GM20000 (cell line): ENCODE data around the gene MED14.

Experiments used
- DNase-seq: peaks from one replicate; pipeline ENCODE4 v3.0.0; 2012; ENCODE audit warnings: low spot score
- TF ChIP-seq, protein P1 (sequence below): IDR thresholded peaks from 2 replicates; pipeline ENCODE4 v1.5.1; 2012; ENCODE audit warnings: mild to moderate bottlenecking, control low read depth; ENCODE audit errors: extremely low read depth, missing control alignments

The MED14 gene

DNA sequence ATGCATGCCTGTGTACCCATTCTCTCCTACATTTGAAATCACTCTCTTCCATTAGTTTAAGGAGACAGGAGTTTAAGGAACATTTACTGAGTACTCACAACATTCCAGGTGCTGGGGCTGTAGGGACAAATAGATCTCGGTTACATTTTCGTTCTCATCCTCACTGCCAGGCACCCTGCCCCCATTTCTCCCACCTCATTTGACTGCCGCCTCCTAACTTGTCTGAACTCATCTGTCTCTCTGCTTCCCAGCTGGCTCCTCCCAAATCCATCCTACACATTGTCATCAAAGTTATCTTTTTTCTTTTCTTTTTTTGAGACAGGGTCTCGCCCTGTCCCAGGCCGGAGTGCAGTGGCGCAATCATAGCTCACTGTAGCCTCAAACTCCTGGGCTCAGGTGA lies 131.9 kb downstream of the MED14 start:
- DNase-seq, result no peak
- TF ChIP-seq, protein P1, sequence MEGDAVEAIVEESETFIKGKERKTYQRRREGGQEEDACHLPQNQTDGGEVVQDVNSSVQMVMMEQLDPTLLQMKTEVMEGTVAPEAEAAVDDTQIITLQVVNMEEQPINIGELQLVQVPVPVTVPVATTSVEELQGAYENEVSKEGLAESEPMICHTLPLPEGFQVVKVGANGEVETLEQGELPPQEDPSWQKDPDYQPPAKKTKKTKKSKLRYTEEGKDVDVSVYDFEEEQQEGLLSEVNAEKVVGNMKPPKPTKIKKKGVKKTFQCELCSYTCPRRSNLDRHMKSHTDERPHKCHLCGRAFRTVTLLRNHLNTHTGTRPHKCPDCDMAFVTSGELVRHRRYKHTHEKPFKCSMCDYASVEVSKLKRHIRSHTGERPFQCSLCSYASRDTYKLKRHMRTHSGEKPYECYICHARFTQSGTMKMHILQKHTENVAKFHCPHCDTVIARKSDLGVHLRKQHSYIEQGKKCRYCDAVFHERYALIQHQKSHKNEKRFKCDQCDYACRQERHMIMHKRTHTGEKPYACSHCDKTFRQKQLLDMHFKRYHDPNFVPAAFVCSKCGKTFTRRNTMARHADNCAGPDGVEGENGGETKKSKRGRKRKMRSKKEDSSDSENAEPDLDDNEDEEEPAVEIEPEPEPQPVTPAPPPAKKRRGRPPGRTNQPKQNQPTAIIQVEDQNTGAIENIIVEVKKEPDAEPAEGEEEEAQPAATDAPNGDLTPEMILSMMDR, result no peak
